ENCODE results near the gene NOX3.

The NOX3 gene

DNA sequence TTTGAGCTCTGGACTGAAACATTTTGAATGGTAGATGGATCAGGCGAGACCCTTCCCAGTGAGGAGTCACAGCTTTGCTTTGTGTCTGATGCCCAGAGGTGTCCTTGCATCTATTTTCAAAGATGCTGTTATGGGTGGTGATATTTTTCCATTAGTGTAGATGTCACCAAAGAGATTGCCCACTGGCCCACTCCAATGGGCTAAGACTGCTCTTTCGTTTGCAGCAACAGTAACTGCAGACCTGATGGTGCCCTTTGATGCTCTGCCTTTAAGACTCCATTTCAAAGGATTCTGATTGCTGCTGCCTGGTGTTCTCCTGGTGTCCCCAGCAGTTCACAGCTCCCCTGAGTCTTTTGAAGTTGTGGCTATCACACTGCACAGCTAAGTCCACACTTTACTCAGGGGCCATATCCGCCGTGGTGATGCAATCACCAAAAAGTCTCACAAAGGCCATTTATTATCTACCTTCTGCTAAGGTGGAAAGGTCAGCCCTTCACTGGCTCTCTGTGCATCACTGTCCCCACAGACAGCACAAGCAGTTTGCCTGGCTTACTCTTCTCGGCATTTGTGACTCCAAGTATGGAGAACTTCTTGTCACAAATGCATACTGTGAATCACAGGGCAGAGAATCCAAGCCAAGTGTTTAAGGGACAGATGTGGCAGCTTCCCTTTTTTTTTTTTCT lies 56.4 kb downstream of the NOX3 start:
- no peak overlapping the region for H3K4me3 ChIP-seq (ENCODE audit: control insufficient read depth, low read depth, low read length)

DNA sequence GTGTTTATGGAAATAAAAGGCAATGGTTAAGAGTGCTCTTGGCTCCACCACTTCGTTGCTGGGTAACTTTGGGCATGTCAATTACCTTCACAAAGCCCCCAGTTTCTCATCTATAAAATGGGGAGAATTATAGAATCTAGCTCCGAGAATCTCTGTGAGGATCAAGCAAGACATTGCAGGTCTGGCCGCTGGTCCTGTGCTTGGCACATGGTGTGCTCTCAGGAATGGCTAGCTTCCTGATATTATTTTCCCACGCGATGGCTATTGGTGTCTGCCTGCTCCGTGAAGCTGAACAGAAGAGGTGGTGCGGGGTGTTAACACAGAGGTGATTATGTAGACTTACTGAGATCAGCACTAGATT lies 57.0 kb downstream of the NOX3 start:
- TF ChIP-seq CTCF (conservative IDR thresholded peaks at IDR 0.05; ENCODE audit: control insufficient read depth, insufficient read depth, low read depth, low read length): no peak
- no peak for DNase-seq (ENCODE audit: low read depth)

More for the DNA sequence above, 56.4 kb downstream of the NOX3 start:
- no peak for TF ChIP-seq CTCF (conservative IDR thresholded peaks at IDR 0.05; ENCODE audit: control insufficient read depth, insufficient read depth, low read depth, low read length)
- no peak for DNase-seq (ENCODE audit: low read depth)

DNA sequence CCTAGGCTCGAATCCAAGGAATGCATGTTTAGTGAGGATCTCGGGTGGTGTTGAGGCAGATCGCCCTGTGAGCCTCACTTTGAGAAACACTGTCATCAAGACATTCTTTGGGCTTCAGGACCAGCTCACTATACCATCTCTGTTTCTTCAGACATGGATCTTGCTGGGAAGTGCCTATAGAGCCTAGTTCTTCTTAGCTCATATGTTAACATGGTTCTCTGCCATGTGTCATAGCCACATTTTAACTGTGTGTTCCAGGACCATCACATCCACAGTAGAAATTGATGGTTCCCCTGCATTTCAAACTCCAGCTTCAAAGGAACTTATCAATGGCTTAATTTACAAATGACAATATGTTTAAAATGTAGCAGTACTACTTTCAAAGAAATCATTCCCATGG lies 57.4 kb downstream of the NOX3 start:
- DNase-seq (ENCODE audit: low read depth): no peak
- H3K4me3 ChIP-seq (ENCODE audit: control insufficient read depth, low read depth, low read length): no peak overlapping the region
- TF ChIP-seq CTCF (conservative IDR thresholded peaks at IDR 0.05; ENCODE audit: control insufficient read depth, insufficient read depth, low read depth, low read length): no peak

More for the DNA sequence above, 57.0 kb downstream of the NOX3 start:
- H3K4me3 ChIP-seq (ENCODE audit: control insufficient read depth, low read depth, low read length): no peak overlapping the region

GRCh38 chr6:155397172-155397705 lies 58.4 kb downstream of the NOX3 start:
- DNase-seq (ENCODE audit: low read depth): no peak
- H3K4me3 ChIP-seq (ENCODE audit: control insufficient read depth, low read depth, low read length): no peak overlapping the region
- no peak for TF ChIP-seq CTCF (conservative IDR thresholded peaks at IDR 0.05; ENCODE audit: control insufficient read depth, insufficient read depth, low read depth, low read length)

DNA sequence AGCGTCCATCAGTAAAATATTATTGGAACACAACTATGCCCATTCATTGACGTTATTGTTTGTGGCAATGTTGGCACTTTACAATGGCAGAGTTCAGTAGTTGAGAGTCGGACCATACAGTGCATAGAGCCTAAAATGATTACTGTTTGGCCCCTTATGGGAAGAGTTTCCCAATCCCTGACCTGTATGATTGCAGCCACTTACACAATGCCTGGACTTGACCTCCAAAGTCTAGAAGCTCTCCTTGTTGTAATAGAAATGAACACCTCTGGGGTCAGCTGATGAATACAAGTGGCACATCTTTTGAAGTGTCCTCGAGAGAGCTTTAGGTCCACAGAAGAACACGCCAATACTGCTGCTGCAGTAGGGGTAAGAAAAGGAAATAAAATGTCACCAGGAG lies 59.0 kb downstream of the NOX3 start:
- no peak overlapping the region for H3K4me3 ChIP-seq (ENCODE audit: control insufficient read depth, low read depth, low read length)
- TF ChIP-seq CTCF (conservative IDR thresholded peaks at IDR 0.05; ENCODE audit: control insufficient read depth, insufficient read depth, low read depth, low read length): no peak
- no peak for DNase-seq (ENCODE audit: low read depth)

GRCh38 chr6:155395339-155395738 lies 60.3 kb downstream of the NOX3 start:
- no peak for DNase-seq (ENCODE audit: low read depth)
- TF ChIP-seq CTCF (conservative IDR thresholded peaks at IDR 0.05; ENCODE audit: control insufficient read depth, insufficient read depth, low read depth, low read length): no peak

More at GRCh38 chr6:155395339-155395738, 60.3 kb downstream of the NOX3 start:
- no peak overlapping the region for H3K4me3 ChIP-seq (ENCODE audit: control insufficient read depth, low read depth, low read length)

All from fibroblast of mammary gland (primary cell).